EH (cell line): ENCODE measurements around the gene TMEM115.

Experiments used
- DNase-seq: peaks from one replicate; pipeline ENCODE4 v3.0.0-alpha.2; 2015; ENCODE audit warnings: low read depth

TMEM115 gene

DNA sequence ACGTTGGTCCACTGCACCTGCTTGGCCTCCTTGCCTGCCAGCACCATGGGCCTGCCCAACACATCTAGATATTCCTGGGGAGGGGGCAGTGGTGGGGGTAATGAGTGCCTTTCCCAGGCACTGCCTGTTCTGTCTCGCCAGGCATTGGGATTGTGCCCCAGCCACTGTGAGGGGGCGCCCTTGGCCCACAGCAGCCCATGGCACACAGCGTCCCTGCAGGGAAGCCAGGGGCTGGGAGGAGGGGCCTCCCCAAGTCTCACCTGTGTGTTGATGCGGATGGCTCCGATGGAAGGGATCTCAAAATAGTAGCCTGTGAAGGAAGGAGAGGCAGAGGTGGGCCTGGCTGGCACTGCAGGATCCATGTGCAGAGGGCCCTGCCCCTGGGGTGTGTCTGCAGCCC is 18.7 kb upstream of the TMEM115 start:
- DNase-seq = no peak

- no peak for DNase-seq
Observed at GRCh38 chr3:50375258-50375931, 16.1 kb upstream of the TMEM115 start.

DNA sequence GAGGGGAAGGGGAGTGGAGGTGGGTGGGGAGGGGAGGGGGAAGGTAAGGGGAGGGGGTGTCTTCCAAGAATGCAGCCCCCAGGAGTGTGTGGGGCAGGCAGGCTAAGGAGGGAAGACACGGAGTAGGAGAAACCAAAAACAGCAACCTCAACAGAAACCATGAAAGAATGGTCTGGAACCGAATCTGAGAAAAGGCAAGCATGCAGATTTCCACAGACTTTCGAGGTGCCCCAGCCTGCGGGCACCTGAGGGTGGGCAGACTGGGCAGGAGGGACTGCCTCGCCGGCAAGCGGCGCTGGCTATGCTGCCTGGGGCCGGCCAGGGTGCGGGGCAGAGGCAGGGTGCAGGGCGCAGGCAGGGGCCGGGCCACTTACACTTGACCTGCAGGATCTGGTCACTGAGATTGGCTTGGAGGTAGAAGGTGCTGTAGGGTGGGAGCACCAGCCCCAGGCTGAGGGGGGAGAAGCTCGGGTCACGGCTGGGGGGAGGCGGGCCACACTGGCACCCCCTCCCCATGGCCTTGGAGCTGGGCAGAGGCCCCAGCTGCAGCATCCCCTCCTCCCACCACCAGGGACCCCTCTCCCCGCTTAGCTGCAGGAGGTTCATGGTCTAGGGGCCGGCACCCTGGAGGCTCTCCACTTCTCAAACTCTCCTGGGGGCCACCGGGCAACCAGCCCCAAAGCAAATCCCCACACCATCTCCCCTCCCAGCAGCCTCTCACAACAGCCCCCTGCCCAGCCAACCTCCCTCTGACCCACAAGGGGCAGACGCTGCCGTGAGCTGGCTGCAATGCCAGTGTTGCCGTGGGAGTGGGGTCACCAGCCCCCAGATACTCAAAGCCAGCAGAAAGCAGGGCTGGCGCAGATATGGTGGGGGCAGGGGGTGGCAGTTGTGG is 15.3 kb upstream of the TMEM115 start:
- DNase-seq = no peak

GRCh38 chr3:50373146-50374051 is 14.1 kb upstream of the TMEM115 start:
- DNase-seq = no peak

GRCh38 chr3:50372349-50372748 is 13.0 kb upstream of the TMEM115 start:
- no peak for DNase-seq

DNA sequence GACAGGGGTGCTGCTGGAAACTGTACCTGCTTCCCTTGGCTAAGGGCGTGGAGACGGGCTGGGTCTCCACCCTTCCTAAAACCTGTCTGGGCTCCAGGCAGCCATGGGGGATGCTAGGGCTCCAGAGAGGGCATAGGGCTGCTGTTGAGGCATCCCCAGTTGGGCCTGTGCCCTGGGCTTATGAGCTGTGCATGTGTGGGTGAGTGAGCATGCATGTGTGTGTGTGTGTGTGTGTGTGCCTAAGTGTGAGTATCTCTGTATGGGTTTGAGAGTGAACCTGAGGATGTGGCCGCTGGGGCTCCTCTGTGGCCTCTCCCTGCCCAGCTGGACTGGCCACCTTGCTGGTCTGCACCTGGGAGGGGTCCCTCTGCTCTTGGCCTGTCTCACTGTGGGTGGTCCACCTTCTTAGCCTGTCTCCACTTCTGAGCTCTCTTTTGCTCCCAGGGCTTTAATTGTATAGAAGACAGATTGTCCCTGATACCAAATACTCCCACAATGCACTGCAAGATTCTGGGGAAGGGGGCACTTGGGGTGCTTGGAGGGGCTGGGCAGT is 11.9 kb upstream of the TMEM115 start:
- no peak for DNase-seq

DNA sequence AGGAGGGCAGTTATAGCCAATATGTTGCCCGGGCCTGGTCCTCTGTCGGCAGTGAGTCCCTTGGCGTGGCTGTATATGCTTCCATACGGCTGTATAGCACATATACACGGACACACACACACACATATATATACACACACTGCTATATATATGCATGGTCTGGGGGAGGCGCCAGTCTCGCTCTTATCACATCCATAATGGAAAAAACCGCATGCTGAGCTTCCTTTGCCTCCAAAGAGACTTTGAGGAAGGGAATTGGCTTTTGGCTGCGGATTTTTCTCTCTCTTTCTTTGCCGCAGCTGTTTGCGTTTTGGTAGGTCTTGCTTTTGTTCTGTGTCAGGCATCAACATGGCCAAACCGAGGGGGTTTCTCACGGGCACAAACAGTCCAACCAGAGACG is 11.3 kb upstream of the TMEM115 start:
- DNase-seq = no peak

GRCh38 chr3:50369012-50369670 is 9.8 kb upstream of the TMEM115 start:
- no peak for DNase-seq

DNA sequence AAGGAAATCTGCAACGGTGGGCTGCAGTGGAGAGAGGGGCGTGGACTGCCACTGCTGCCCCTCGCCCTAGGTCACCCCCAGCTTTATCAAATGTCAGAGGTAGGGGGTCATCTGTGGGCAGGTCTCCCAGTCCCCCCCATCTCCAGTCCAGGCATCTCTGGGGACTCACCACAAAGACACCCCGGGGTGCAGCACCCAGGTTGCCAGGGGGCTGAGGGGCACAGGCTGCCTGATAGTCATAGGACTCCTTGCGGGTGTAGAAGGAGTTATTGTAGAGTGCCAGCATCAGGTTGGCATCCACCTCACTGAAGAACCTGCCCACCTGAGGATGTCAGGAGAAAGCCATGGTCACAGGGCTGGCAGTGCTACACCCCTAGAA is 6.5 kb upstream of the TMEM115 start:
- no peak for DNase-seq

DNA sequence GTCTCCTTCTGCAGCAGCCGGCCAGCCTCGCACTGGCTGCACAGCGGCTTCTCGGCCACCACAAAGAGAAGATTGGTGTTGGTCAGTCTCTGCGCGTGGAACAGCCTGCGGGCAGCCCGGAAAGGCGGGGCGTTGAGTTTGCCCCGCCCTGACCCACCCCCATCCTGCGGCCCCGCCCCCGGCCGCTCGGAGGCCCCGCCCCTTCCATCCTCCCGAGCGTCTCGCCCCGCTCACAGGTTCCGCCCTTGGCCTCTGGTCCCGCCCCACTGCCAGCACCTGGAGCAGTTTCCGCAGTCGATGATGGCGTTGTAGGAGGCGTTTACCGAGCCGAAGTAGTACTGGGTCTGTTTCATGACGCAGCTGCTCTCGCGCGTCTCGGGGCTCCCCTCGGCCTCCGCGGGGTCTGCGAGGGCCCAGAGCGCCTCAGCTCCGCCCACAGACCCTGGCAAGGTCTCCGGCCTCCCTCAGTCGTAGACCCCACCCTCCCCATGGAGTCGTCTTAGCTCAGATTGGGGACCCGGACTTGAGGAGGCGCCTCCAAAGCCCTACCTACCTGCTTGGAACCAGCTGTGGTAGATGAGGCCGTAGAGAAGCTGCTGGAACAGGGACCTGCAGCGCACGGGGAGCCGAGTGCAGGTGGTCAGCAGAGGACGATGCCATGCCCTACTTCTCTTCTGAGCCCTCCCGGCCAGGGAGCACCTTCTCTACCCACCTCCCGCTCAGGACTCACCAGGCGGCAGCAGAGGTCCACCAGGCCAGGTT is 5.9 kb upstream of the TMEM115 start:
- DNase-seq = peak; percentile 72

DNA sequence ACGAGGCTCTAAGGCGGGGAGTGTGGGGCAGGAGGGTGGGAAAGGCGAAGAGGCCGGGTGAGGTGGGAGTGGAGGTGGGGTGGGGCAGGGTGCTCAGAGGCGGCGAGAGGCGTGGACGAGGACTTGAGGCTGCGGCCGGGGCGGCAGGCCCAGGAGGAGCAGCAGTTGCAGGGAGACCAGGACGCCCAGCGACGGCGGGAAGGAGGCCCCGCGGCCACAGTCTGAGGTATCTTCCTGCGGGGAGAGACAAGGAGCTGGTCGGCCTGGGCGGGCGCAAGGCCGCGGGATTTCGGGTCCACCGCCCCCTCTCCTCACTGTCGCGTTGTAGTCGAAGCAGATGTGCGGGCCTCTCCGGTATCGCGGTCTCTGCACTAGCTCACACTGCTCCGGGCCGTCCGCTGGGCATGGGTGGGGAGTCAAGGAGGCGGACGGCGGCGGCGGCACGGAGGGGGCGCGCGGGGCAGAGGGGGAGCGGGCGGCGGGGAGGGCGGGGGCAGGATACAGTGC is 5.3 kb upstream of the TMEM115 start:
- no peak for DNase-seq

DNA sequence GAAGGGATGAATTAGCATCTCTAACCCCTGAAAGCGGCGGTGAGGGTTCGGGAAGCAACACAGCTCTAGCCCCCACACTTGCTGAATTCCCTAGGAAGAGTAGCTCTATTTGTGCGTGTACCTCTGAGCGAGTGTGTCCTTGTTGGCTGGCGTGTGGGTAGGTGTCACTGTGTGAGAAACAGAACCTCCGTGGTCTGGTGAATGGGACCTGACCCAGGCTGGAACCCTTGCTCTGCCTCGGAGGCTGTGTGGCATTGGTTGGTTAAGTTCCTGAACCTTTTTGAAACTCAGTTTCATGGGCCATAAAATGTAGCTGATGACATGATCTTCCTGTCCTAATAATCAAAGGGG is 414 bp upstream of the TMEM115 start:
- no peak for DNase-seq

GRCh38 chr3:50358355-50358910 is 888 bp downstream of the TMEM115 start:
- DNase-seq = no peak

GRCh38 chr3:50357481-50357880 is 1.8 kb downstream of the TMEM115 start:
- no peak for DNase-seq

DNA sequence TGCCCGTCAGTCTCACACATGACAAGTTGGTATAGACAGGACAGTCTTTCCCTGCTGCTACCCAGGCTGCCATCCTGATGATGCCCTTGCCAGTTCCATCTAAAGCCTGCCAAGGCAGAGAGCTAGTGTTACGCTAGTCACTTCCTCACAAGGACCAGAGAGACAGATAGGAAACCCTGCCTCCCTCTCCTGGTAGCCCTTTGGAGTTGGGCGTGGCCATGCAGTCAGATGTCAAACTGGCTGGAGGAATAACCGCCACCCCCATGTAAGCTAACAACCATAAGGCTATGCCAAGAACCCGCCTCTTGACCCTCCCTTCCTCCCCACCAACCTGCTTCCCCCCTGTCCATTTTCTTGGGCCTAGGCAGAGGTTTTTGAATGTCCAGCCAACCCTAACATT is 2.8 kb downstream of the TMEM115 start:
- peak; percentile 42 for DNase-seq

GRCh38 chr3:50355829-50356552 is 3.3 kb downstream of the TMEM115 start:
- no peak for DNase-seq

DNA sequence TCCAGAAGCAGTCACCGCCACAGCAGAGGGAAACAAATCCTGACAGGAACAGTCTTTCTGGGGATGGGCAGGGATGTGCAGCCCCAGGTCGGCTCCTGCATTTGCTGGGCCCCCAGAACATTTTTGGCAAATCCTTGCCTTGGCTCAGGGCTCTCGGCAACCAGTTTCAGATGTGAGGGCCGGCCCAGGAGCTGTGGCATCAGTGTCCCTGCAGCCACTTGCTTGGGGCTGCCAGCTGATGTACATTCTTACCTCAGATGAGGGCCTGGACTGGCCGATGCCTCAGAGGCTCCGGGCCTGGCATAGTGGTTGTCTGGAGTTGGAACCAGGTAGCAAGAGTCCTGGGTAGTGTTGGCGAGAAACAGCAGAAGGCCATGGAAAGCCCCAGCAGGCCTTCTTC is 4.5 kb downstream of the TMEM115 start:
- DNase-seq = no peak

DNA sequence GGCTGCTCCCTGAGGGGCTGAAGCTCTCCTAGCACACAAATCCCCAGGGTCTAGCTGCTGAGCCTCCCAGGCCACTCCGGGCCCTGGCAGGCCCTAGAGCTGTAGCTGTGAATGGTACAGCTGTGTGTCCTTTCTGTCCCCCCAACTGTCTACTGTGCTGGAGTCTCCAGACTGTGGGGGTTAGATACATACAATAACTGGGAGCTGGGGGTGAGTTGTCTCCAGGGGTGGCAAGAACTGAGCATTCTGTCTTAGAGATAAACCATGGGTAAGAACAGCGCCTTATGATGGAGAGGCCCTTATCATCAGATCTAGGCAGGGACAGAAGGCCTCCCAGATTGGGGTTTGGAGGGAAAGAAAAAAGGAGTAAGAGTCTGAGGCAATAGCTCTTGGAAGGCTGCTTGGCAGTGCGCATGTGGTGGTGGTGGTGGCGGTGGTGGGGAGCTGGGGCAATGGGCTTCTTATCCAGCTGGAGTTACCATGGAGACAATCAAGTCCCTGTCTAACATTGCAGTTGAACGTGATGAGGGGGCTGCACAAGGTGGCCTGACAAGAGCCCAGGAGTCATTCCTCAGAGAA is 5.0 kb downstream of the TMEM115 start:
- no peak for DNase-seq

DNA sequence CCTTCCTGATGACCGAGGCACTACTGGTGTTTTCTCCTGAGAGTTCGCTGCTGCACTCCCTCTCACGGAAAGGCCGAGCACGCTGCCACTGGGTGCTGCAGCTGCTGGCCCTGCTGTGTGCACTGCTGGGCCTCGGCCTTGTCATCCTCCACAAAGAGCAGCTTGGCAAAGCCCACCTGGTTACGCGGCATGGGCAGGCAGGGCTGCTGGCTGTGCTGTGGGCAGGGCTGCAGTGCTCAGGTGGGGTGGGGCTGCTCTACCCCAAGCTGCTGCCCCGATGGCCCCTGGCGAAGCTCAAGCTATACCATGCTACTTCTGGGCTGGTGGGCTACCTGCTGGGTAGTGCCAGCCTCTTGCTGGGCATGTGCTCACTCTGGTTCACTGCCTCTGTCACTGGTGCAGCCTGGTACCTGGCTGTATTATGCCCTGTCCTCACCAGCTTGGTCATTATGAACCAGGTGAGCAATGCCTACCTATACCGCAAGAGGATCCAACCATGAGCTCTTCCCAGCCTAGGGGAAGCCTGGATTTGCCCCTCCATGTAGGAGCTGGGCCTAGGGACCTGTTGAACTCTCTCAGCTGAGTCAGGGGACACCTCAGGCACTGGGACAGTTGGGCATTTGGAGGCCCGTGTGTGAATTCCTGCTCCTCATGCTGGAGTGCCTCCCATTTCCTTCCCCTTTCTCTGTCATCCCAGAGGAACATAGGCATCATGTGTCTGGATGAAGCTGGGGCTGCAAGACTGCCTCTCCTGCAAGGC is 5.9 kb downstream of the TMEM115 start:
- DNase-seq = no peak
